DOHH2 (cell line): Measurements from ENCODE around the gene AGK.
"Not testable (repeated sequence)": the region's sequence is repeated elsewhere in the genome, so short reads cannot be mapped to it uniquely, and the experiment has no call there.

Experiments used
- H3F3A ChIP-seq: fragments of 200-600 bp; sonication (generic), shearing (Covaris generic); 2 replicates; pipeline ENCODE4 v1.6.0; 2016; ENCODE audit warnings: antibody characterized with exemption, mild to moderate bottlenecking; ENCODE audit not compliant: control insufficient read depth, insufficient read depth
- H3K27ac ChIP-seq: fragments of 200-600 bp; sonication (generic); 2 replicates; pipeline ENCODE4 v1.5.1; 2014; ENCODE audit warnings: low read depth, mild to moderate bottlenecking, low read length, moderate library complexity
- H3K27me3 ChIP-seq: fragments of 200-600 bp; sonication (generic); 2 replicates; pipeline ENCODE4 v1.6.1; 2014; ENCODE audit warnings: mild to moderate bottlenecking, low read length, mixed read lengths; ENCODE audit not compliant: control insufficient read depth
- H3K36me3 ChIP-seq: fragments of 200-600 bp; sonication (generic); 2 replicates; pipeline ENCODE4 v1.6.1; 2014; ENCODE audit warnings: mild to moderate bottlenecking, low read length, moderate library complexity, mixed read lengths; ENCODE audit not compliant: control insufficient read depth
- H3K4me1 ChIP-seq: fragments of 200-600 bp; sonication (generic); 2 replicates; pipeline ENCODE4 v1.6.1; 2014; ENCODE audit warnings: mild to moderate bottlenecking, low read length, mixed read lengths; ENCODE audit not compliant: control insufficient read depth
- H3K4me2 ChIP-seq: fragments of 200-600 bp; sonication (generic); 2 replicates; pipeline ENCODE4 v1.6.0; 2014; ENCODE audit warnings: mild to moderate bottlenecking, low read length, moderate library complexity
- H3K4me3 ChIP-seq: fragments of 200-600 bp; sonication (generic); 2 replicates; pipeline ENCODE4 v1.5.1; 2014; ENCODE audit warnings: mild to moderate bottlenecking, low read length, mixed read lengths
- H3K79me2 ChIP-seq: fragments of 200-600 bp; sonication (generic); 2 replicates; pipeline ENCODE4 v1.6.1; 2014; ENCODE audit warnings: mild to moderate bottlenecking, low read length, mixed read lengths; ENCODE audit not compliant: control insufficient read depth
- H3K9me2 ChIP-seq: fragments of 200-600 bp; sonication (generic); replicated peaks from 2 replicates; pipeline ENCODE4 v1.6.1; 2014; ENCODE audit warnings: mild to moderate bottlenecking, low read length, mixed read lengths; ENCODE audit not compliant: control insufficient read depth
- H3K9me3 ChIP-seq: fragments of 200-600 bp; sonication (generic); 2 replicates; pipeline ENCODE4 v1.6.1; 2014; ENCODE audit warnings: antibody characterized with exemption, low read length, mixed read lengths; ENCODE audit not compliant: control insufficient read depth, insufficient read depth
- H4K20me1 ChIP-seq: fragments of 200-600 bp; sonication (generic); 2 replicates; pipeline ENCODE4 v1.6.0; 2014; ENCODE audit warnings: low read depth, mild to moderate bottlenecking, antibody characterized with exemption, low read length, moderate library complexity; ENCODE audit not compliant: control insufficient read depth, insufficient read depth
- EZH2phosphoT487 ChIP-seq: fragments of 200-600 bp; sonication (generic); IDR thresholded peaks from 2 replicates; pipeline ENCODE4 v1.6.1; 2017; ENCODE audit warnings: borderline replicate concordance, mild to moderate bottlenecking, antibody characterized with exemption, low read length, moderate library complexity, mixed read lengths
- TF ChIP-seq, protein P1 (sequence below): fragments of 200-600 bp; sonication (generic); IDR thresholded peaks from one replicate; pipeline ENCODE4 v1.5.1; 2014; ENCODE audit warnings: antibody characterized with exemption, mild to moderate bottlenecking, low read depth, low read length; ENCODE audit not compliant: poor library complexity, severe bottlenecking

The AGK gene

DNA sequence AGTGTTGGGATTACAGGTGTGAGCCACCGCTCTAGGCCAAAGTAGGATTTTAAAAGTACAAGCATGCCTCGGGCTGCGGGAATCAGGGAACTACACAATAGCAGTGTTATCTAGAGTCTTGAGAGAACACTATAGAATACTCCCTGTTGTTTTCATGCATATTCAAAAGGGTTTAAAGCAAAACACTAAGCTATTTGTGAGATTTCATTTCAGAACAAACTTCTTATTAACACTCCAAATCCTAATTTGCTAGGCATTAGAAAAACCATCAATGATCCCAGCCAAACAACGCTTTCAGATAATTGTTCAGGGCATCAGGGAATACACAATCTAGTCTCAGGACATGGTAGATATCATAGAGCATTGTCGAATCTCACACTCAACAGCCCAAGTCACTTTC is 136.8 kb downstream of the AGK start:
- H3K4me3 ChIP-seq = no peak overlapping the region
- H4K20me1 ChIP-seq = no peaks in the 10 kb centered on the region
- H3K4me2 ChIP-seq = no peak overlapping the region
- no peaks in the 10 kb centered on the region for H3F3A ChIP-seq
- TF ChIP-seq EZH2phosphoT487 = no peak
- TF ChIP-seq, protein P1, sequence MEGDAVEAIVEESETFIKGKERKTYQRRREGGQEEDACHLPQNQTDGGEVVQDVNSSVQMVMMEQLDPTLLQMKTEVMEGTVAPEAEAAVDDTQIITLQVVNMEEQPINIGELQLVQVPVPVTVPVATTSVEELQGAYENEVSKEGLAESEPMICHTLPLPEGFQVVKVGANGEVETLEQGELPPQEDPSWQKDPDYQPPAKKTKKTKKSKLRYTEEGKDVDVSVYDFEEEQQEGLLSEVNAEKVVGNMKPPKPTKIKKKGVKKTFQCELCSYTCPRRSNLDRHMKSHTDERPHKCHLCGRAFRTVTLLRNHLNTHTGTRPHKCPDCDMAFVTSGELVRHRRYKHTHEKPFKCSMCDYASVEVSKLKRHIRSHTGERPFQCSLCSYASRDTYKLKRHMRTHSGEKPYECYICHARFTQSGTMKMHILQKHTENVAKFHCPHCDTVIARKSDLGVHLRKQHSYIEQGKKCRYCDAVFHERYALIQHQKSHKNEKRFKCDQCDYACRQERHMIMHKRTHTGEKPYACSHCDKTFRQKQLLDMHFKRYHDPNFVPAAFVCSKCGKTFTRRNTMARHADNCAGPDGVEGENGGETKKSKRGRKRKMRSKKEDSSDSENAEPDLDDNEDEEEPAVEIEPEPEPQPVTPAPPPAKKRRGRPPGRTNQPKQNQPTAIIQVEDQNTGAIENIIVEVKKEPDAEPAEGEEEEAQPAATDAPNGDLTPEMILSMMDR = no peak
- no peak overlapping the region for H3K27ac ChIP-seq
- no peaks in the 10 kb centered on the region for H3K4me1 ChIP-seq
- H3K9me3 ChIP-seq = no peaks in the 10 kb centered on the region
- H3K36me3 ChIP-seq = no peaks in the 10 kb centered on the region
- no peaks in the 10 kb centered on the region for H3K9me2 ChIP-seq
- no peaks in the 10 kb centered on the region for H3K79me2 ChIP-seq
- peaks cover 6% of the 10 kb centered on the region; the same call in 1 of the 2 replicates for H3K27me3 ChIP-seq

GRCh38 chr7:141689072-141689825 is 138.0 kb downstream of the AGK start:
- not testable (repeated sequence) for H3K4me2 ChIP-seq, H3F3A ChIP-seq

GRCh38 chr7:141691540-141691939 is 140.3 kb downstream of the AGK start:
- no peak overlapping the region for H3K4me3 ChIP-seq
- no peaks in the 10 kb centered on the region for H3K79me2 ChIP-seq
- peaks cover 7% of the 10 kb centered on the region; the same call in 1 of the 2 replicates for H3K4me1 ChIP-seq
- no peak for TF ChIP-seq EZH2phosphoT487
- TF ChIP-seq, protein P1 = no peak
- H3F3A ChIP-seq = no peaks in the 10 kb centered on the region
- H3K27ac ChIP-seq = no peak overlapping the region
- H4K20me1 ChIP-seq = no peaks in the 10 kb centered on the region
- no peak overlapping the region for H3K4me2 ChIP-seq
- no peaks in the 10 kb centered on the region for H3K36me3 ChIP-seq
- H3K9me3 ChIP-seq = no peaks in the 10 kb centered on the region
- H3K27me3 ChIP-seq = peaks cover 16% of the 10 kb centered on the region
- H3K9me2 ChIP-seq = no peaks in the 10 kb centered on the region

More at GRCh38 chr7:141689072-141689825, 138.0 kb downstream of the AGK start:
- not testable (repeated sequence) for H3K27ac ChIP-seq, H3K79me2 ChIP-seq, H3K36me3 ChIP-seq, H3K4me1 ChIP-seq, H3K9me2 ChIP-seq, H3K4me3 ChIP-seq, H3K9me3 ChIP-seq, H4K20me1 ChIP-seq
- peaks cover 12% of the 10 kb centered on the region for H3K27me3 ChIP-seq

GRCh38 chr7:141691961-141692360 is 140.8 kb downstream of the AGK start:
- Histone ChIP-seq H3K4me3 (no peak overlapping the region), H3K36me3 (no peaks in the 10 kb centered on the region), H3F3A (no peaks in the 10 kb centered on the region), H3K9me3 (no peaks in the 10 kb centered on the region), H4K20me1 (no peaks in the 10 kb centered on the region), H3K27me3 (peaks cover 16% of the 10 kb centered on the region), H3K4me2 (no peak overlapping the region), H3K79me2 (no peaks in the 10 kb centered on the region), H3K4me1 (peaks cover 8% of the 10 kb centered on the region; the same call in 1 of the 2 replicates), H3K27ac (no peak overlapping the region), H3K9me2 (no peaks in the 10 kb centered on the region)
- no peak for TF ChIP-seq EZH2phosphoT487
- TF ChIP-seq, protein P1 = no peak
